ENCODE data around the gene TSPEAR. TPM values are rescaled to one million over a fixed set of nuclear protein-coding genes. Genes with fewer than 3 reads are reported as not detected.

Gene TSPEAR
- total RNA-seq, 3 donors from 2014 or later (not counting 1 experiment from before 2014, with no cell fraction given): not detected

DNA sequence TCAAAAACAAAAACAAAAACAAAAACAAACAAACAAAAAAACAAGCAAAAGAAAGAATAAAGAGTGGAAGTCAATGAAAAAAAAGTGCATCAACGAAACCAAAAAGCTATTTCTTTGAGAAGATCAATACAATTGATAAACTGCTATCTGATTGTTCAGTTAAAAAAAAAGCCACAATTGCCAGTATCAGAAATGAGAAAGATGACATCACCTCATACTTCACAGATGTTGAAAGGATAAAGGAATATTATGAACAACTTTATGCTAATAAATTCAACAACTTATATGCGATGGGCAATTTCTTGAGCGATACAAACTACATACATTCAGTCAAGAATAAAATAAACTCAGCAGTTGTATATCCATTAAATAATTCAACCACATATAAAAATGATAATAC is 258.3 kb downstream of the TSPEAR start:
- TF ChIP-seq CTCF (IDR thresholded peaks at IDR 0.05): no peak
- no peak overlapping the region for H3K27ac ChIP-seq (ENCODE audit: low read length)
- peaks cover 14% of the 10 kb centered on the region for H3K4me1 ChIP-seq (ENCODE audit: control insufficient read depth, insufficient read depth, low read length)
- no peak for ATAC-seq
- Mint-ChIP-seq H3K27ac (no peak overlapping the region), H3K36me3 (no peaks in the 10 kb centered on the region), H3K27me3 (ENCODE audit: low read depth in 2 of 2) (peaks cover 25 to 31% of the 10 kb centered on the region in 2 donors), H3K9me3 (peaks cover 0 to 8% of the 10 kb centered on the region in 2 donors), H3K4me1 (peaks cover 0 to 4% of the 10 kb centered on the region in 2 donors), H3K4me3 (peak overlapping the region; percentile 15)
- H3K9me3 ChIP-seq (ENCODE audit: control insufficient read depth, insufficient read depth, low read length): peaks cover 3% of the 10 kb centered on the region
- DNase-seq: no peak
- 100% methylated on average over 2 of the region's 3 CpGs for WGBS (ENCODE audit: insufficient coverage)
- peaks cover 2% of the 10 kb centered on the region for H3K27me3 ChIP-seq (ENCODE audit: control insufficient read depth, insufficient read depth, low read length)
- intact Hi-C loops (cut with micrococcal nuclease): no loop called here
- H3K4me3 ChIP-seq (ENCODE audit: low read length): no peak overlapping the region
- H3K36me3 ChIP-seq (ENCODE audit: control insufficient read depth, insufficient read depth, low read length): no peaks in the 10 kb centered on the region

DNA sequence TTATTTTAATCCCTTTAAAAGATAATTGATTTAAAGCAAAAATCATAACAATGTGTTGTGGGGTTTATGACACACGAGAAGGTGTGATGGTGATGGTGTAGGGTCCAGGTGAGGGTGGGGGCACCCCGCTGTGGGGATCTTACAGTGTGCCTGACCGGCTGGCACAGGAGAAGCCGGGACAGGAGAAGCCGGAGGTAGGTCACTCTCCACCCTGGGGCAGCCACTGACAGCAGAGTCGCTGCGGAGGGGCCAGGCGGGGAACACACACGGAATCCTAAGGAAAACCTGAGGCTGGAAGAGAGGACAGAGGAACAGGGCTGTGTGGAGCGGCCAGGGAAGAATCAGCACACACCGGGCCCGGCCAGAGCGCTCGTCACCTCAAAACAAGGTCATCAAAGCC is 260.4 kb downstream of the TSPEAR start:
- Histone ChIP-seq H3K4me3 (ENCODE audit: low read length) (no peak overlapping the region), H3K27me3 (ENCODE audit: control insufficient read depth, insufficient read depth, low read length) (peaks cover 2% of the 10 kb centered on the region), H3K36me3 (ENCODE audit: control insufficient read depth, insufficient read depth, low read length) (no peaks in the 10 kb centered on the region), H3K4me1 (ENCODE audit: control insufficient read depth, insufficient read depth, low read length) (peaks cover 10% of the 10 kb centered on the region), H3K27ac (ENCODE audit: low read length) (no peak overlapping the region), H3K9me3 (ENCODE audit: control insufficient read depth, insufficient read depth, low read length) (peaks cover 3% of the 10 kb centered on the region)
- Mint-ChIP-seq H3K27ac (no peak overlapping the region), H3K36me3 (no peaks in the 10 kb centered on the region), H3K9me3 (peaks cover 0 to 8% of the 10 kb centered on the region in 2 donors), H3K4me3 (no peak overlapping the region), H3K4me1 (peaks cover 0 to 4% of the 10 kb centered on the region in 2 donors), H3K27me3 (ENCODE audit: low read depth in 2 of 2) (peaks cover 25 to 38% of the 10 kb centered on the region in 2 donors)
- ATAC-seq: no peak
- 86% methylated on average over 14 of the region's 14 CpGs for WGBS (ENCODE audit: insufficient coverage)
- peak in 1 of 2 donors; percentile 7 for DNase-seq
- no peak for TF ChIP-seq CTCF (IDR thresholded peaks at IDR 0.05)
- intact Hi-C loops (cut with micrococcal nuclease): no loop called here

DNA sequence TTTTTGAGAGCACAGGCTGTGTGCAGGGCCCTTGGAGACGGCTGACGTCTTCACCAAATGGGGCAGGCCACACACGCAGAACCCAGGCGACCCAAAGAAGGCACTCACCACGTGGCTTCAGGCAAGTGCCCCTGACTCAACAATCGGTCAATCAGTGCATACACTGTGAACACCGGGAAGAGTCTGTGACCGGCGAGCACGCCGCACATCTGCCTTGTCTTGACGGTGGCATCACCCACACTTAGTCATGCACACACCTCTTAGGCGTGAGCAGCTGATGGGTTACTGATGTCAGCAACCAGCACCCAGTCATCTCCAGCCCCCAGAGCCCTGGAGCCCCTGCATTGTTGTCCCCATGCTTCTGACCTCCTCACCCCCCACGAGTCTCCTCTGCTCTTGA is 261.0 kb downstream of the TSPEAR start:
- no peaks in the 10 kb centered on the region for H3K36me3 Mint-ChIP-seq
- Histone ChIP-seq H3K9me3 (ENCODE audit: control insufficient read depth, insufficient read depth, low read length) (peaks cover 3% of the 10 kb centered on the region), H3K36me3 (ENCODE audit: control insufficient read depth, insufficient read depth, low read length) (no peaks in the 10 kb centered on the region), H3K27me3 (ENCODE audit: control insufficient read depth, insufficient read depth, low read length) (peaks cover 2% of the 10 kb centered on the region), H3K27ac (ENCODE audit: low read length) (no peak overlapping the region), H3K4me1 (ENCODE audit: control insufficient read depth, insufficient read depth, low read length) (peaks cover 7% of the 10 kb centered on the region), H3K4me3 (ENCODE audit: low read length) (no peak overlapping the region)
- no peak for TF ChIP-seq CTCF (IDR thresholded peaks at IDR 0.05)
- peaks cover 25 to 38% of the 10 kb centered on the region in 2 donors for H3K27me3 Mint-ChIP-seq (ENCODE audit: low read depth in 2 of 2)
- peaks cover 0 to 4% of the 10 kb centered on the region in 2 donors for H3K4me1 Mint-ChIP-seq
- H3K4me3 Mint-ChIP-seq: no peak overlapping the region
- peak in 1 of 2 donors; percentile 4 for DNase-seq
- no peak overlapping the region for H3K27ac Mint-ChIP-seq
- WGBS (ENCODE audit: insufficient coverage): 79% methylated on average over 14 of the region's 14 CpGs
- intact Hi-C loops (cut with micrococcal nuclease): no loop called here
- peaks cover 0 to 8% of the 10 kb centered on the region in 2 donors for H3K9me3 Mint-ChIP-seq
- no peak for ATAC-seq
